GM18907 (cell line): ENCODE results near the gene MTF1.
"Not testable (repeated sequence)": the region's sequence is repeated elsewhere in the genome, so short reads cannot be mapped to it uniquely, and the experiment has no call there.

ENCODE experiments used
- ATAC-seq: cut with Tn5 transposase; IDR thresholded peaks from one replicate; pipeline ENCODE4 v1.9.1; 2021; ENCODE audit warnings: mild to moderate bottlenecking, moderate library complexity; ENCODE audit not compliant: unreplicated experiment

MTF1 gene

GRCh38 chr1:37794372-37795339, 64.7 kb downstream of the MTF1 start:
- ATAC-seq: peak; percentile 39

GRCh38 chr1:37793773-37794371, 65.5 kb downstream of the MTF1 start, which contains the start of gene MANEAL:
TSS of gene MANEAL (plus strand) at chr1:37793847. CDS start at chr1:37794183, 336 bp downstream.
- ATAC-seq: peak; percentile 54

GRCh38 chr1:37792943-37793686, 66.3 kb downstream of the MTF1 start:
- no peak for ATAC-seq

GRCh38 chr1:37782491-37782890, 76.9 kb downstream of the MTF1 start:
- no peak for ATAC-seq

DNA sequence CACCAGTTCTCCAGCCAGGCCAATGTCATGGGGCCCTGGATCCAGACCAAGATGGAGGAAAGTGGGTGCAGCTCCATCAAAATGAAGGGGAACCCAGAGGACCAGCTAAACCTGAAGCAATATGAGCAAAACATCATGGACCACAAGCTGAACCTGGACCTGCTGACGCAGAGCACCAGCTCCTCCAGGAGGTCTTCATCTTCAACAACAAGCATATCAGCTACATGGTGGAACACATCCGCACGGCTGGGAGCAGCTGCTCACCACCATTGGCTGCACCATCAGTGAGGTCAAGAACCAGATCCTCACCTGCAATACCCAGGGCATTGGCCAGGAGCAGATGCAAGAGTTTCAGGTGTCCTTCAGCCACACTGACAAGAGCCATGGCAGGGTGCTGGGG, 80.7 kb downstream of the MTF1 start:
- no peak for ATAC-seq

- no peak for ATAC-seq
Observed at GRCh38 chr1:37776946-37777516, 82.4 kb downstream of the MTF1 start.

DNA sequence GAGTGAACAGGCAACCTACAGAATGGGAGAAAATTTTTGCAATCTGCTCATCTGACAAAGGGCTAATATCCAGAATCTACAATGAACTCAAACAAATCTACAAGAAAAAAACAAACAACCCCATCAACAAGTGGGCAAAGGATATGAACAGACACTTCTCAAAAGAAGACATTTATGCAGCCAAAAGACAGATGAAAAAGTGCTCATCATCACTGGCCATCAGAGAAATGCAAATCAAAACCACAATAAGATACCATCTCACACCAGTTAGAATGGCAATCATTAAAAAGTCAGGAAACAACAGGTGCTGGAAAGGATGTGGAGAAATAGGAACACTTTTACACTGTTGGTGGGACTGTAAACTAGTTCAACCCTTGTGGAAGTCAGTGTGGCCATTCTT, 88.0 kb downstream of the MTF1 start:
- ATAC-seq: not testable (repeated sequence)

DNA sequence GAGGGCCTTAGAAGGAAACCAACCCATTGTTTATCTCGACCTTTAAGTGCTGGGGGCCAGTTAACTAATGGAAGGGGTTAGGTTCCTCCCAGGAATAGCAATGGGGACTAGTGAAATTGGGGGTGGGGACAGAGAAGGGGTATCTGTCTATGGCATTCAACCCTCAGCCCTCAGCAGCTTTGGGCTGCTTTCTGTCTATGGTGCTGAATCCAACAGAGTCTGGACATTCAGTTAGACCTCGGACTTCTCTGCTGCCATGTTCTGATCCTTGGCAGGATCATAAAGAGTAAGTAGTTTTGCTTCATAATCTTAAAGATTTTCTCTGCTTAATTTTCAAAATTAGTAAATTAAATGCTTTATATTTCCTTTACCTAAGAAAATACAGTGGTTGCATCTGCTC, 91.9 kb downstream of the MTF1 start:
- ATAC-seq: no peak

DNA sequence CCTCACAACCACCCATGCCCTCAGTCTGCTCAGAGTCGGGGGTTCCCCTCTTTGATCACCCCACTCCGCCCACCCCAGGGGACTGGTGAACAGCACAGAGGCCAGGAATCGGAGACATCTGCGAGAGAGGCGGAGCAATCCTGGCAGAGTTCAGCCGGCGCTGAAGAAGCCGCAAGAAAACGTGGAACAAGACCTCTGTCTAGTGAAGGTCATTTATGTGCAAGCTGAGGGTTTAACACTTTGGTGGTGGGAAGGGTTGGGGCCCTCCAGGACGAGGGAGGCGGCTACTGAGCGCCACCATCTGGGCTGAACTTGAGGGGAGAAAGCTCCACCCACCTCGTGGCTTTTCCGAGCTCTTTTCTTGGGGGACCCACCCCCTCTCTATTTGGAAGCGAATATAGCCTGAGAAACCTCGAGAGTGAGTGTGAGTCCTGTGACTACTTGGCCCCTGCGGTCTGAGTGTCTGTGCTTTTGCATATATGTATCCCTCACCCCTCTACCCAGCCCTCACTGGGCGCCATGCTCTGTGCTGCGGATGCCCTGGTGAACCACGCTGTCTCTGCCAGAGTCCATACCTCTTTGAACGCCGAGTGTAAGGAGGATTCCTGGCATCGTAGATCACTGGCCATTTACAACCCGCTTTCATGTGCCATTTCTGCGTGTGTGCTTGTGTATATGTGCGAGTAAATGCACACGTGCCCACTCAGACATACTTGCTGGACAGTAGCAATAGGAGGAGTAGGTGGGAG, 93.3 kb downstream of the MTF1 start:
- ATAC-seq: no peak

- ATAC-seq: no peak
Observed at GRCh38 chr1:37764888-37765441, 94.4 kb downstream of the MTF1 start, which contains the start of gene EPHA10. TSS of gene EPHA10 (minus strand) at chr1:37765120. CDS start at chr1:37765066, 54 bp downstream.

GRCh38 chr1:37764414-37764825, 95.0 kb downstream of the MTF1 start:
- ATAC-seq: no peak

GRCh38 chr1:37763791-37764413, 95.5 kb downstream of the MTF1 start:
- ATAC-seq: no peak

GRCh38 chr1:37762516-37762915, 96.9 kb downstream of the MTF1 start:
- no peak for ATAC-seq

- no peak for ATAC-seq
Observed at GRCh38 chr1:37761416-37762095, 97.8 kb downstream of the MTF1 start.
